Measurements from ENCODE around the gene ESYT3.
"Not testable (repeated sequence)": the region's sequence is repeated elsewhere in the genome, so short reads cannot be mapped to it uniquely, and the experiment has no call there.

The ESYT3 gene

GRCh38 chr3:138461896-138462295 lies 27.5 kb downstream of the ESYT3 start:
- no peak for DNase-seq

GRCh38 chr3:138463724-138464490 lies 29.5 kb downstream of the ESYT3 start:
- DNase-seq: no peak

DNA sequence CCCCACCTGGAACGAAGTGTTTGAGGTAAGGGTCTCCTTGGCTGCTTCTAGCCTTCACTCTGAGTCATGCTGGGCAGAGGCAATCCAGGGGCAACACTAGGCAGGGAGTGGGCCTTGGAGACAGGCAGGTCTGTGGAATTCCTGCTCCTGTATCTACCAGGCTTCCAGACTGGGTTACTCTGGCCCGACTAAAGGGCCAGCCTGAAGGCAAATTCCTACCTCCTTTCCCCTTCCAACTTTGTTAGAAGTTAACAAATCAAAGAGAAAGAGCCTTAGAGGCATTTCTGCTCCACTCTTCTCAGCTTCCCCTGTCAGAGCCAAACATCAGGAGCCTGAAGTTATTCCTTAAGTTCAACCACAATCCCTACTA lies 30.1 kb downstream of the ESYT3 start:
- no peak for DNase-seq

DNA sequence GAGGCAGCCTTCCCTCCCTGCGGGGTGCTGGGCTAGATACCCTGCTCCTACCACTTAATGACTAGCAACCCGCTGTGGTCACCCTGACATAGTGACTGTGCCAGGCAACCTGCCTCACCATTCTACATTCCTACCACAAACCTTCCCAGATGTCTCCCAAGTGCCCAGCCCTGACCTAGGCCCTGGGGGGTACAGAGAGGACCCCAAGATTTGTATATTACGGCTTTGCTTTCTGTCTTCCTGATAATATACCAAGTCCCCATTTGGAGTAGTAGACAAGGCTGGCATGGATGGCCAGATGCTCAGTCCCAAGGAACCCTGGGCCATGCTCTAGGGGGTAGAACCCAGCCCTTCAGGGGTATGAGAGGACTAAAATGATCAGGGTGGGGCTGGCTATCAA lies 31.0 kb downstream of the ESYT3 start:
- no peak for DNase-seq

DNA sequence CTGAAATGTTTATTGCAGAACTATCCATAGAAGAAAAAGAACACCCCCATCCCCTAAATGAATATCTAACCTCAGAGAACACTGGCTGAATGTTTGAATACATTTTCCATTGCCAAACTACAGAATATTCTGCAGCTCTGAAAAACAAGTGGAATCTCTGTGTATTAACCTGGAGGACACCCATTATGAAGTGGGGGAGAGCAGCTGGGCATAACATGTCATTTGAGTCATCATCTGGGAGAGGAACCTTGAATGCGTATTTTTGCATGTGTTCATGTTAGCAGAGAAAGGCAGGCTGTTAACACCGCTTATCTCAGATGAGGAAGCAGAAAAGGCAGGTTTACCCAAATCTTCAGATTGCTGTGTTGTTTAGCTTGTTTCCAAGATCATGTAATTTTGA lies 31.5 kb downstream of the ESYT3 start:
- no peak for DNase-seq

DNA sequence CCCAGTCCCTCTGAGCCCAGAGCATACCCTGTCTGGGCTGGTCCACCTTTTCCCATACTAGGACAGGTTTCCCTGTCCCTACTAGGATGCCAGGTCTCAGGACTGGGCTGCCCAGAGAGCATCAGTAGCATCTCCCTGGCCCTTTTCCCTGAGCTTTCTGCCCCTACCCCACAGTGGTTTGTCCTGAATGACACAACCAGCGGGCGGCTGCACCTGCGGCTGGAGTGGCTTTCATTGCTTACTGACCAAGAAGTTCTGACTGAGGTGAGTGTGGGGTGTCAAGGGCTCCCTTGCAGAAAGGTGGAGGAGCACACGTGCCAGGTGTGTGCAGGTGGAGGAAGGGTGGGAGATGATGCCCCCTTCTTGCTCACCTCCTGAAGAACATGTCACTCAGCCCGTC lies 33.5 kb downstream of the ESYT3 start:
- DNase-seq: no peak

GRCh38 chr3:138468451-138468850 lies 34.0 kb downstream of the ESYT3 start:
- no peak for DNase-seq

DNA sequence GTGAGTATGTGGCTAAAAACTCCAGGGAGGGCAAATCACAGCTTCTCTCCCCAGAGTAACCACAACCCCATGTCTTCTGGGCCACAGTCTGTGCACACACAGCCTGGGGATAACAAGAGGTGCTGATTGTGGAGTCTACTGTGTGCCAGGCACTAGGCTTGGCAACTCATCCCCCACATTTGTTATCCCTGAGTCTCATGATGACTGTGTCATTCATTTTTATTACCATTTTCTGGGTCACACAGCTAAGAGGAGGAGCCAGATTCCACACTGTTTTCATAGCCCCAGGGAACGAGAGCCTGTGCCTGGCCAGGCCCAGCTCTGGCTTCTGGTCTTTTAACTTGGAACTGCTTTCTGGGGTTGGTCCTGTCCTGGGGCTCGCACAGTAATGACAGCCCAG lies 34.5 kb downstream of the ESYT3 start:
- DNase-seq: no peak

- no peak for DNase-seq
Measured at GRCh38 chr3:138469874-138470273, 35.5 kb downstream of the ESYT3 start.

DNA sequence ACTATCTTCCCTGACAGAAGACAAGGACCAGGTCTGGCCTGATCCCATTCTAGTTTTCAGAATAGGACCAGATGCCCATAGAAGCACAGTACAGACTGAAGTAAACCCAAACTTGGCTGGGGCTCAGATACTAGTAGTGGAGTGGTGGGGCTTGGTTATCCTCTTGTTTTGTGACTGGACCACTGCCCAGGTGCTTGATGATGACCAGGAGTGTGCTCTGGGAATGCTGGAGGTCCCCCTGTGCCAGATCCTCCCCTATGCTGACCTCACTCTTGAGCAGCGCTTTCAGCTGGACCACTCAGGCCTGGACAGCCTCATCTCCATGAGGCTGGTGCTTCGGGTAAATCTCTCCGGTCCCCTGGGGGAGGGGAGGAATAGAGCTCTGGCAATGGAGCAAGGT lies 36.3 kb downstream of the ESYT3 start:
- no peak for DNase-seq

DNA sequence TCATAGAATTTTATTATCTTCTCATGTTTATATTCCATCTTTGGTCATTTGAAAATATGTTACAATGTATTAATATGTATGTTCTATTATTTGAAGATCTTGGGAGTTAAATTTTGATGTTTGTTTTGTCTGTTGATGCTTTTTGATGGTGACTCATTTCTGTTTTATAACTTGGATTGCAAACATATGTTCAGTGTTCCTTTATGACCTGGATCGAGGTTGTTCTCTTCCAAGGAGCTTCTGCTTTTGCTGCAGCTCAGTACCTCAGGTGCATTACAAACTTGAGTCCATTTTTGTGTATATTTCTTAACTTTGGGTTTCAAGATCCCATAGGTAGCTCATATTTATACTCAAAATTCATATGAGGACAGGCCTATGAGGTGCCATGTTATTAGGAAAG lies 37.1 kb downstream of the ESYT3 start:
- no peak for DNase-seq

DNA sequence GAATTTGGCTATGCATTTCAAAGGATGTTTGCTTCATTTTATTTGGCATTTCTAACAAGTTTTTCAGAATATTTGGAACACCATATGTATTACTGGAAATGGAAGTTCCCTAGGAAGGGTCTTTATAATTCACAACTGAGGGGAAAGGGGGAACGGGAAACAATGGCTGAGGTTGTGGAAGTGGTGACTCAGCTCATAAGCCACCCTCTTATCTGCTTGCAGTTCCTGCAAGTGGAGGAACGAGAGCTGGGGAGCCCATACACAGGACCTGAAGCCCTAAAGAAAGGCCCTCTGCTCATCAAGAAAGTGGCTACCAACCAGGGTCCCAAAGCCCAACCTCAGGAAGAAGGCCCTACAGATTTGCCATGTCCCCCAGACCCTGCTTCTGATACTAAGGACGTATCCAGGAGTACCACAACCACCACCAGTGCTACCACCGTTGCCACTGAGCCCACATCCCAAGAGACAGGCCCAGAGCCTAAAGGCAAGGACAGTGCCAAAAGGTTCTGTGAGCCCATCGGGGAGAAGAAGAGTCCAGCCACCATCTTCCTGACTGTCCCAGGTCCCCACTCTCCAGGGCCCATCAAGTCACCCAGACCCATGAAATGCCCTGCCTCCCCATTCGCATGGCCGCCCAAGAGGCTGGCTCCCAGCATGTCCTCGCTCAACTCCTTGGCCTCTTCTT lies 37.9 kb downstream of the ESYT3 start:
- DNase-seq: no peak

GRCh38 chr3:138473391-138473790 lies 39.0 kb downstream of the ESYT3 start:
- DNase-seq: no peak

GRCh38 chr3:138474163-138474562 lies 39.7 kb downstream of the ESYT3 start:
- DNase-seq: no peak

DNA sequence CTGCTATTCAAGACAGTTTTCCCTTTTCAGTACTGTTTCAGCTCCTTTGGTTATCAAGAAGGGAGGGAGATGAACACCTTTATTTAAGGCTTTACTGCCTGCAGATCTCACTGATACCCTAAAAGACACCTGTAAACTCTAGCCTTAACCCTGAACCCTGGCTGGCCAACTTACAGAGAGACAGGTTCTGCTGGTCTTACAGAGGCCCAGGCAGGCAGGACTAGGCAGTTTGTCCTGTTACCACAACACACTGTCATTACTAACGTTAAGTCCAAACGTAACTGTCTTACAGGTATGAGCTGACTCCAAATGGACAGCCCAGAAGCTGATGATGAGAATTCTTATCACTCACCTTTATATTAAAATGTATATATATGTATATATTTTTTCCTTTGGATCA lies 42.1 kb downstream of the ESYT3 start:
- no peak for DNase-seq

- no peak for DNase-seq
Measured at GRCh38 chr3:138477120-138477519, 42.7 kb downstream of the ESYT3 start.

DNA sequence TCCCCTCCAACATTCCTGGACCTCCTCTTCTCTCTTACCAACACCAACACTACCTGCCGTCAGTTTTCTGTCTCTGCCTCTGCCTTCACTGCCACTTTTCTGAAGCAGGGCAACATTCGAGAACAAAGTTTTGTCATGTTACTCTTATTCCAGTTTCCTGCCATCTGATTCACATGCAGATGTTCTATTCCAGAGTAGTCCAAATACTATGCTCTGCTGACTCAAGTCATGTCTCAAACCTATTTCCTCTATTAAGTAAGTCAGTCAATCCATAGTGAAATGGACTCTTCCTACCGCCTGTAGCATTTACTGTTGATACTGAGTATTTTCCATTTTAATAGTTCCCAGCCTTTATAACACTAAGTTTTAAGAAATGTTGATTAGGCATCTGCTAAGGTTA lies 43.4 kb downstream of the ESYT3 start:
- DNase-seq: no peak

DNA sequence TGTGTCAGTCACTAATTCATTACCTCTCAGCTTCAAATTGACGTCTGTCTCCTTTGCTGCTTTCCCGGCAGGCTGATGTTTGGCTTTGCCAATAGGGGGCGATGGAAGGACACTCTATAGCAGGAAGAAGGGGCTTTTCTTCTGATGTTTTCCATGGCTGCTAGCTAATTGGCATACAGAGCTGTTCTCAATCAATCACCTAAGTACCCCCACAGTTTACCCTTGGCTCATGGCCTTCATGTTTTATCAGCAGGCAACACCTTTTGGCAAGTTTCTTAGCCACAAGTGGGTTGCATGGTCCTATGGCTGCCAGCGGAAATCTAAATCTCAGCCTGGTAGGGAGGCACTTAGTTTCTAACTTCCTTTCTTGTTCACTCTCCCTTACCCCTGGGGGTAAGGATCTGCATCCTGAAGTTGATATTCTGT lies 45.0 kb downstream of the ESYT3 start:
- DNase-seq: peak; percentile 65 to 81

DNA sequence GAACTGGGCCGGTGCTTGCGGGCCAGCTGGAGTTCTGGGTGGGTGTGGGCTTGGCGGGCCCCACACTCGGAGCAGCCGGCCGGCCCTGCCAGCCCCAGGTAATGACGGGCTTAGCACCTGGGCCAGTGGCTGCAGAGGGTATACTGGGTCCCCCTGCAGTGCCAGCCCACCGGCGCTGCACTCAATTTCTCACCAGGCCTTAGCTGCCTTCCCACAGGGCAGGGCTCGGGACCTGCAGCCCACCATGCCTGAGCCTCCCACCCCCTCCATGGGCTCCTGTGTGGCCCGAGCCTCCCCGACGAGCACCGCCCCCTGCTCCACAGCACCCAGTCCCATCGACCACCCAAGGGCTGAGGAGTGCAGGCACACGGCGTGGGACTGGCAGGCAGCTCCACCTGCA lies 50.3 kb downstream of the ESYT3 start:
- not testable (repeated sequence) for DNase-seq

DNA sequence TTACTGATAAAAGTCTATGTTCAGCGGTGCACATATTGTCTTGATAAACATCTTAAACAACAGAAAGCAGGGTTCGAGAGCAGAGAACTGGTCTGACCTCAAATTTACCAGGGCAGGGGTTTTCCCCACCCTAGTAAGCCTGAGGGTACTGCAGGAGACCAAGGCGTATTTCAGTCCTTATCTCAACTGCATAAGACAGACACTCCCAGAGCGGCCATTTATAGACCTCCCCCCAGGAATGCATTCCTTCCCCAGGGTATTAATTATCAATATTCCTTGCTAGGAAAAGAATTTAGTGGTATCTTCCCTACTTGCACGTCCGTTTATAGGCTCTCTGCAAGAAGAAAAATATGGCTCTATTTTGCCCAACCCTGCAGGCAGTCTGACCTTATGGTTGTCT lies 52.2 kb downstream of the ESYT3 start:
- DNase-seq: not testable (repeated sequence)

- no peak for DNase-seq
Measured at GRCh38 chr3:138491971-138492370, 57.6 kb downstream of the ESYT3 start.

DNA sequence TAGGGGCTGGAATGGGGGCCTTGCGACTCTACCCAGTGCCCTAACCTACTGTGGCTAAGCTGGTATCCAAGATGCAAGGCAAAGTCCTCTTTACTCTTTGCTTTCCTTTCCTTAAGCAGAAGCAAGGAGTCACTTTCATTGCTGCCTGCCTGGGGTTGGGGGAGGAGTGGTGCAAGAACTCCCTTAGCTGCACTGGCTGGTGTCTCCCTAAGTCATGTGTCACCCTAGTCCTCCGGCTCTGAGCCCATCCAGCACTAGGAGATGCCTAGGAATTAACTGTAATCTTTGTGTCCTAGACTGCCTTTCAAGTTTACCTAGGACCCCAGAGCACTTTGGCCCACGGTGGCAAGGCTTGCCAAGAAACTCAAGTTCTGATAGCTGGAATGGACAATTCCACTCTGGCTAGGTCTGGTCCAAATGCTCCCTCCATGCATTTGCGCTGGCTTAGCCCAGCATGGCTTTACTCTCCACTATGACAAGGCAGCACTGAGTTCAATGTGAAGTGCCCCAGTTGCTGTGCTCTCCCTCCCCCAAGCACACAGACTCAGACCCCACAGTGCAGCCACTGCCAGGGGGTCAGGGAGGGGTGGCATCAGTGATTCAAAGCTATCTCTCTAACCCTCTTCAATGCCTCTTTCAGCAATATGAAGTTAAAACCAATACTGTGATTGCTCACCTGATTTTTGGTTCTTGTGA lies 58.7 kb downstream of the ESYT3 start:
- no peak for DNase-seq

DNA sequence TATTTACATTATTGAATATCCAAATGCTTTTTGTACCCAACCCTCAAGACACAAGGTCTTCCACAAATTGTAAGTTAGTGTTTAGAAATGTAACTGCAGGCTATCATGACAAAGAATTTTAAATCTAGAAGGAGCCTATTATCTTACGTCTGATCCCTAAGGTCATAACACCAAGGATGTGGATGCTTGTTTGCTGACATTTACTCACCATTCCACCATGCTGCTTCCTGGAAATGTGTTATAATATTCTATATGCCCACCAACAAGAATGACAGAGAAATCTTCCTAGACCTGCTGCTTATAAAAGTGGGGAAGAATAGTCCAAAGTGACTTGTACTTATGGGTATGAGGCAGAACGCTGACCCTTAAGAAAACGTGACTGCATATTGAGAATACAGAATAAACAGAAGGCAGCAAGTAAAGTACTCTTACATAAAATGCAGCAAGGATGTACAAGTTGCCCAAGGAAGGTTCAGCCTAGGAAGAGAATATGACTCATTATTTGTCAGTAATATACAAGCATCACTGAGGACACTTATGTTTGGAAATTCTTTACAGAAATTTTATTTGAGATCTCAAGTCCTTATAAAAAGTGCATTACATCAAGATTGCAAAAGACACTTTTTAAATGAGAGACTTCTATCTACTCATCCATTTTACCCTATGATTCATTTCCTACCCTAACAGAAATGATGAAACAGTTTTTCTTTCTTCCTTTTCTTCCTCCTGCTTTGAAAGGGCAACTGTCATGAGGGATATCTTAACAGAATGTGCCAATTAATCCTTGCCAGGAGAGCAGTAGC lies 59.6 kb downstream of the ESYT3 start:
- DNase-seq: no peak

Measured in NCI-H2081 (cell line).